ENCODE results near the gene XAGE2.
"Not testable (repeated sequence)": the region's sequence is repeated elsewhere in the genome, so short reads cannot be mapped to it uniquely, and the experiment has no call there.

XAGE2 gene, protein sequence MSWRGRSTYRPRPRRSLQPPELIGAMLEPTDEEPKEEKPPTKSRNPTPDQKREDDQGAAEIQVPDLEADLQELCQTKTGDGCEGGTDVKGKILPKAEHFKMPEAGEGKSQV

GRCh38 chrX:52368368-52369055, at the start of gene XAGE2:
Gene XAGE2, plus strand, starts transcription at chrX:52369021. Its CDS starts 994 bp downstream, at chrX:52370015.
- TF ChIP-seq EZH2 (IDR thresholded peaks at IDR 0.05) (no peak), FOXP2 (optimal IDR thresholded peaks at IDR 0.05; ENCODE audit: control extremely low read depth, extremely low read length, insufficient read depth) (no peak), POLR2AphosphoS5 (IDR thresholded peaks at IDR 0.05; ENCODE audit: borderline replicate concordance, low read depth, low read length) (no peak)
- Histone ChIP-seq H3K4me3 (no peak within 1 kb of the TSS), H3K36me3 (ENCODE audit: insufficient read depth, low read length) (no peaks in the 10 kb centered on the region), H3K9ac (ENCODE audit: insufficient read length) (no peak within 1 kb of the TSS), H3K27ac (no peak within 1 kb of the TSS), H3K9me3 (ENCODE audit: low read depth, low read length) (no peaks in the 10 kb centered on the region)
- no peak for DNase-seq (ENCODE audit: low read depth, low spot score)

DNA sequence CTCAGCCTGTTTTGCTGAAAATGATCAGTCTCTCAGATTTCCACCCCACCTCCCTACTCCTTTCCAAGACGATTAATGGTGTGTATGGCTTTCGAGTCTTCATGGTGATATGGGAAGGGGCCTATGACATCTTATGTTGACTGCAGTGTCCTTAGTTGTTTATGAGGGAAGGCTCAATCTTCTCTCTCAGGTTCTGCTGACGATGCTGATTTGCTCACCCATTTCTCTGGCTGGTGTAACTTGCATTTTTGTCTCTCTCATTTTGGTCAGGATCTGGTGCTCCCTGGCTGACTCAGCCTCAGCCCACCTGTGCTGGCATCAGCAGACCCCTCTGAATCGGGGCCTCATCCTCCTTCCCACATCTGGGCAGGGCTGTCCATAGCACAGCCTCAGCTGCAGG, 31.4 kb upstream of the XAGE2 start:
- H3K27ac ChIP-seq: no peak overlapping the region

DNA sequence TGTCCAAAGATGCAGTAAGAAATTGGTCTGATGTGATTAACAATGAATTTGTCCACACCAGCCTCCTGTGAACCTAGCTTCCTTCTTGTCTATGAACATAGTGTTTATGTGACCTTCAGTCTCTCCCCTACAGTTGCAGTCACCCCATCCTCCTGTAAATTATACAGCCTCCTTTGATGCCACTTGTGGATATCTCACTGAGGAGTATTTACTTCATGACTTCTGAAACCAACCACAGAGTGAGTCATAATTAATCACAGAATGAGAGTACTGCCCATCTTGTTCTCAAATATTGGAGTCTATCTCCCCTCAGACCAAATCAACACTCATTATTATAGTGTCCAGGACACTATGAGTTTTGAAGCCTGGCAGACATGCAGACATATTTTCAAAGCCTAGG, 27.3 kb upstream of the XAGE2 start:
- Histone ChIP-seq H3K9me3 (ENCODE audit: low read depth, low read length) (no peaks in the 10 kb centered on the region), H3K36me3 (ENCODE audit: insufficient read depth, low read length) (no peaks in the 10 kb centered on the region)
- no peak for DNase-seq (ENCODE audit: low read depth, low spot score)

More for the DNA sequence above, 31.4 kb upstream of the XAGE2 start:
- H3K9ac ChIP-seq (ENCODE audit: insufficient read length): no peak overlapping the region
- H3K9me3 ChIP-seq (ENCODE audit: low read depth, low read length): no peaks in the 10 kb centered on the region
- no peak for TF ChIP-seq POLR2AphosphoS5 (IDR thresholded peaks at IDR 0.05; ENCODE audit: borderline replicate concordance, low read depth, low read length)
- no peak for TF ChIP-seq EZH2 (IDR thresholded peaks at IDR 0.05)
- no peak for TF ChIP-seq FOXP2 (optimal IDR thresholded peaks at IDR 0.05; ENCODE audit: control extremely low read depth, extremely low read length, insufficient read depth)
- H3K36me3 ChIP-seq (ENCODE audit: insufficient read depth, low read length): no peaks in the 10 kb centered on the region
- DNase-seq (ENCODE audit: low read depth, low spot score): no peak
- no peak overlapping the region for H3K4me3 ChIP-seq

DNA sequence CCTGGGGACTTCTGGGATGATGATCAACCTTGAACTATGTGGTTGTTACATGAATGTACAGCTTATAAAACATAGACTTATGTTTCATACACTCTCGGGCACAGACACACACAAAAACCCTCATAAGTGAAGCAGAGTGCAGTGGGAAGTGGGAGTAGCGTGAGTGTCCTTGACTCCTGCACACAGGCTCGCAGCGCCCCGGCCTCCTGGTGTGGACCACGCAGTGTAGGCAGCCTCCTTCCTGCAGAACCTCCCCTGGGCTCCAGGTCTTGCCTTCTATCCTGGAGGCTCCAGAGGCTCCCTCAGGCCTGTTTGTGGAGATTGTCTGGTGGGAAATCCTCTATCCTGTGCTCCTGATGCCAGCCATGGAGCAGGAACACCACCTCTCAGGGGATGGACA, 25.7 kb upstream of the XAGE2 start:
- H3K36me3 ChIP-seq (ENCODE audit: insufficient read depth, low read length); DNase-seq (ENCODE audit: low read depth, low spot score); H3K27ac ChIP-seq; H3K9ac ChIP-seq (ENCODE audit: insufficient read length); H3K4me3 ChIP-seq; H3K9me3 ChIP-seq (ENCODE audit: low read depth, low read length): not testable (repeated sequence)

More for the DNA sequence above, 27.3 kb upstream of the XAGE2 start:
- TF ChIP-seq POLR2AphosphoS5 (IDR thresholded peaks at IDR 0.05; ENCODE audit: borderline replicate concordance, low read depth, low read length) (no peak), EZH2 (IDR thresholded peaks at IDR 0.05) (no peak), FOXP2 (optimal IDR thresholded peaks at IDR 0.05; ENCODE audit: control extremely low read depth, extremely low read length, insufficient read depth) (no peak)
- no peak overlapping the region for H3K9ac ChIP-seq (ENCODE audit: insufficient read length)
- H3K27ac ChIP-seq: no peak overlapping the region
- no peak overlapping the region for H3K4me3 ChIP-seq

DNA sequence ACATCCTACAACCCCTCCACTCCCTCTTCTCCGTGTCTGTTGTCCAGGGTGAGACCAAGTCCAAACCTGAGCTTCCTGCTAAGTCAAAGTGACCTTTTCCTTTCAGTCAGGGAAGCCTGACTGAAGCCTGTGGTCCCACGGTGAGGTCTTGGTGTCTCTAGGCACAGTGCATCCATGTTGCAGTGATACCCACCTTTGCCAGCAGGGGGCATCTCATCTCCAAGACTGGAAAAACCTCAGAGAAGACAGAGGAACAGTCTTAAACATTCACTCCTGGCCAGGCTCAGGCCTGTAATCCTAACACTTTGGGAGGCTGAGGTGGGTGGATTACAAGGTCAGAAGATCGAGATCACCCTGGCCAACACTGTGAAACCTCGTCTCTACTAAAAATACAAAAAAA, 23.4 kb upstream of the XAGE2 start:
- not testable (repeated sequence) for H3K36me3 ChIP-seq (ENCODE audit: insufficient read depth, low read length); H3K9ac ChIP-seq (ENCODE audit: insufficient read length); H3K4me3 ChIP-seq; H3K9me3 ChIP-seq (ENCODE audit: low read depth, low read length)
- DNase-seq (ENCODE audit: low read depth, low spot score): peak; percentile 47
- peak overlapping the region; percentile 85 for H3K27ac ChIP-seq

DNA sequence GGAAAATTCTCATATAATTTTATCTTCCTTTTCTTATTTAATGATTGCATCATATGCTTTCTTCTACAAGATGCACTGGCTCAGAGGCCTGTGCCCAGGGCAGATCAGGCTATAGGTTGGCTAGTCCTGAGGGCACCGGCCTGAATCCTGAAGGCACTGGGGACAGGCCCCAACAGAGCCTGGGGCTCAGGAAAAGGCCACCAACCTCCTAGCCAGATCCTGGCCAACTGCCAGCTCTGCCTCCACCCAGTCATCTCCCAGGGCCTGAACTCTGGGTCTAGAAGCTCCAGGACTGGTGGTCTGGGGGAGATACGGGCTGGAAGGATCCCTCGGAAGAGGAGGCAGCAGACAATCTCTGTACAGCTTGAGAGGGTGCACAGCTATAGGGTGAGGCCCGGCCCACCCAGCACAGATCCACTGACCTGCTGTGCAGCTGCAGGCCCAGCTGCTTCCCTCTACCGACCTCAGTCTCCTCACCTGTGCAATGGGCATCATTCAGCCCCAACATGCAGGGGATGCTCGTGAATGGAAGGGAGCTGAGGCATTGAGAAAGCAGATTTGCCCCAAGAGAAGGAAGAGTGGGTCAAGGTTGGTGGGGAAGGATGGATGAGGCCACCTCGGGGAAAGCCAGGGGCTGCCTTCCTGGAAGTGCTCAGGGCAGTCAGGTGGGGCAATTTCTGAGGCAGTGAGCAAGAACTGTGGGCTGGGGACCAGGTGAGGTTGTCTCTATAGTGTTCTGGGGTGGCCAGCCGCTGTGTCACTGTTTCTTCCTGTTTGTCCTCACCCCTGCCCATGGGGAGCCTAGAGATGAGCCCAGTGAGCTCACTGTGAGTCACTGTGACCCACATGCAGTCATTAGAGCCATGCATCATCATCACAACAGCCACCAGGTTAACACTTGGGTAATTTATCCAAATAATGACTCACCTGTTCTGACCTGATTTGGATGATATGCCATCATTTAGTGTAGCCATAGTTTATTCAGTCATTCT, 22.4 kb upstream of the XAGE2 start:
- no peak for DNase-seq (ENCODE audit: low read depth, low spot score)
- H3K9me3 ChIP-seq (ENCODE audit: low read depth, low read length): no peaks in the 10 kb centered on the region
- TF ChIP-seq EZH2 (IDR thresholded peaks at IDR 0.05) (no peak), FOXP2 (optimal IDR thresholded peaks at IDR 0.05; ENCODE audit: control extremely low read depth, extremely low read length, insufficient read depth) (no peak), POLR2AphosphoS5 (IDR thresholded peaks at IDR 0.05; ENCODE audit: borderline replicate concordance, low read depth, low read length) (no peak)

GRCh38 chrX:52349681-52350080, 19.1 kb upstream of the XAGE2 start:
- Histone ChIP-seq H3K4me3 (no peak overlapping the region), H3K27ac (no peak overlapping the region), H3K36me3 (ENCODE audit: insufficient read depth, low read length) (no peaks in the 10 kb centered on the region), H3K9ac (ENCODE audit: insufficient read length) (no peak overlapping the region), H3K9me3 (ENCODE audit: low read depth, low read length) (no peaks in the 10 kb centered on the region)
- DNase-seq (ENCODE audit: low read depth, low spot score): no peak
- TF ChIP-seq POLR2AphosphoS5 (IDR thresholded peaks at IDR 0.05; ENCODE audit: borderline replicate concordance, low read depth, low read length): no peak
- no peak for TF ChIP-seq EZH2 (IDR thresholded peaks at IDR 0.05)
- no peak for TF ChIP-seq FOXP2 (optimal IDR thresholded peaks at IDR 0.05; ENCODE audit: control extremely low read depth, extremely low read length, insufficient read depth)

More for the DNA sequence above, 22.4 kb upstream of the XAGE2 start:
- Histone ChIP-seq H3K9ac (ENCODE audit: insufficient read length) (peak overlapping the region; percentile 70), H3K27ac (peak overlapping the region; percentile 85), H3K4me3 (no peak overlapping the region), H3K36me3 (ENCODE audit: insufficient read depth, low read length) (no peaks in the 10 kb centered on the region)

DNA sequence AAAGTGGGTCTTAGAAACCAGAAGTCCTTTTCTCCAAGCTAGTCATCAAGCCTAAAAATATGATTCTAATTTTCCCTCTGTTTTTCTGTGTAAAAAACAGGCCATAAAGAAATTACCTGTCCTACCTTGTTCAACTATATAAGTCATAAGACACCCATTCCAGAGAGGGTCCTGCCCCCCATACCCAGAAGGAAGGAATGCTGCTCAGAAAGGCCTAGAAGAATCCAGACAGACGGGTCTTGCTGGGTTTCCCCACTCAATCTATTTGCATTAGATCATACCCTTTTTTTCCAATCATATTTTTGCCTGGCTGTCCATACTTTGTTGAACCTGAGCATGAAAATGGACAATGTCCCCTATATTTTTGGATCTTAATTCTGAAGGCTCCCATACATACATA, 16.3 kb upstream of the XAGE2 start:
- H3K4me3 ChIP-seq: no peak overlapping the region
- H3K9me3 ChIP-seq (ENCODE audit: low read depth, low read length): no peaks in the 10 kb centered on the region
- no peaks in the 10 kb centered on the region for H3K36me3 ChIP-seq (ENCODE audit: insufficient read depth, low read length)
- no peak for TF ChIP-seq FOXP2 (optimal IDR thresholded peaks at IDR 0.05; ENCODE audit: control extremely low read depth, extremely low read length, insufficient read depth)
- TF ChIP-seq EZH2 (IDR thresholded peaks at IDR 0.05): no peak
- TF ChIP-seq POLR2AphosphoS5 (IDR thresholded peaks at IDR 0.05; ENCODE audit: borderline replicate concordance, low read depth, low read length): no peak
- H3K9ac ChIP-seq (ENCODE audit: insufficient read length): no peak overlapping the region
- DNase-seq (ENCODE audit: low read depth, low spot score): no peak
- H3K27ac ChIP-seq: no peak overlapping the region

Measured in SK-N-MC (cell line).